D721Med (cell line): ENCODE data around the gene ASB8.

Experiments
- DNase-seq: peaks from one replicate; pipeline ENCODE4 v3.0.0; 2011; ENCODE audit warnings: low spot score; ENCODE audit not compliant: insufficient read length
- FAIRE-seq: peaks from 2 replicates; lab custom pipeline; 2011; peaks lifted over from hg19 to GRCh38; lab: Jason Lieb, UNC
- TF ChIP-seq, protein P1 (sequence below): IDR thresholded peaks from 2 replicates; pipeline ENCODE4 v1.5.1; 2012; ENCODE audit warnings: mild to moderate bottlenecking, control low read depth; ENCODE audit not compliant: insufficient read depth; ENCODE audit errors: missing control alignments

The ASB8 gene

DNA sequence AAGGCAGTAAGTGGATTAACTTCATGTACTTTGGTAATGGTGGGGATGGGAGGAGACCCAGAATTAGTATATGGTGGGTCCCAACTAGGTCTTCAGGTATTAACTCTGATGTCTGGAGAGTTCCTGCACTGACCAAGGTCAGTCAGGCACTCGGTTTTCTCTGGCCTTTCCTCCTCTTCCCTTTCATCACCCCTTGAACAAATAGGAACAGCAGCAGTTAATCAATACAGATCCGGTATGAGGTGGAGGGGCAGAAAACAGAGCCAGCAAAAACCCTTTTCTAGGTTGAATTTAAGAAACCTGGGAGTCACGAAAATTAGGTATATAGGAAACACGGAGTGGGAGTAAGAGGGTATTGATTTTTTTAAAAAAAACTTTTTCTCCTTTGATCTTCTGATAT, 34.1 kb downstream of the ASB8 start:
- DNase-seq (no peak), FAIRE-seq (no peak)
- TF ChIP-seq, protein P1, sequence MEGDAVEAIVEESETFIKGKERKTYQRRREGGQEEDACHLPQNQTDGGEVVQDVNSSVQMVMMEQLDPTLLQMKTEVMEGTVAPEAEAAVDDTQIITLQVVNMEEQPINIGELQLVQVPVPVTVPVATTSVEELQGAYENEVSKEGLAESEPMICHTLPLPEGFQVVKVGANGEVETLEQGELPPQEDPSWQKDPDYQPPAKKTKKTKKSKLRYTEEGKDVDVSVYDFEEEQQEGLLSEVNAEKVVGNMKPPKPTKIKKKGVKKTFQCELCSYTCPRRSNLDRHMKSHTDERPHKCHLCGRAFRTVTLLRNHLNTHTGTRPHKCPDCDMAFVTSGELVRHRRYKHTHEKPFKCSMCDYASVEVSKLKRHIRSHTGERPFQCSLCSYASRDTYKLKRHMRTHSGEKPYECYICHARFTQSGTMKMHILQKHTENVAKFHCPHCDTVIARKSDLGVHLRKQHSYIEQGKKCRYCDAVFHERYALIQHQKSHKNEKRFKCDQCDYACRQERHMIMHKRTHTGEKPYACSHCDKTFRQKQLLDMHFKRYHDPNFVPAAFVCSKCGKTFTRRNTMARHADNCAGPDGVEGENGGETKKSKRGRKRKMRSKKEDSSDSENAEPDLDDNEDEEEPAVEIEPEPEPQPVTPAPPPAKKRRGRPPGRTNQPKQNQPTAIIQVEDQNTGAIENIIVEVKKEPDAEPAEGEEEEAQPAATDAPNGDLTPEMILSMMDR, result no peak

DNA sequence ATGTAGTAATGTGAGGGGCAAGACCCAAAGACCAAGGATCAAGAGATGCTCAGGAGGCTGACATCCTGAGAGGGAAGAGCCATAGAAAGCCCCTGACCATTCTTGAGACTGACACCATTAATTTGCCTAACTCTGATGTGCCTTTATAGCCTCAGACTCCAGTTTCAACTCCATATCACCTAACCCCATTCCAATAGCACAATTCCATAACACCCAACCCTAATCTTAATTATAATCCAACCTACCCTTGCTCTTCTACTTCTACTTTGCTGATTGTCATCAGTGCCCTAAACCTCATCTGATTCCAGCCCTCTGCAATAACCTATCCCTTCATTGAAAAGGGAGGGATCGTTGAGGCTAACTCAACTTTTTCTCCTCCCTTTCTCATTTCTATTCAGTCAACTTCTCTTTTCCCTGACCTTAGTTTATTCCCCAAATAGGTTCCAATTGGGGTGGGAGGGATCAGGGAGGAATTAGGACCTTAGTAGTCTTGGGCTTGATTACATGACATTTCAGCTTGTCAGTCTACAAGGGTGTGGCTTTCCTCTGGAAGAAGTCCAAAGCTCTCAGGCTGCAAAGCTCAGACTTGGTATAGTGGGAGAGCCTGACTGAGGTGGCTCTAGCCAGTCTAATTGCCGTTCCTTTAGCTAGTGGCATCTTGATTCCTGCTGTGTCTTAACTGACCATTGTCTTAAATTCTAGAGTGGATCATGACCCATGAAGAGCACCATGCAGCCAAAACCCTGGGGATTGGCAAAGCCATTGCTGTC, 35.1 kb downstream of the ASB8 start:
- no peak for FAIRE-seq
- TF ChIP-seq, protein P1, result no peak
- no peak for DNase-seq

DNA sequence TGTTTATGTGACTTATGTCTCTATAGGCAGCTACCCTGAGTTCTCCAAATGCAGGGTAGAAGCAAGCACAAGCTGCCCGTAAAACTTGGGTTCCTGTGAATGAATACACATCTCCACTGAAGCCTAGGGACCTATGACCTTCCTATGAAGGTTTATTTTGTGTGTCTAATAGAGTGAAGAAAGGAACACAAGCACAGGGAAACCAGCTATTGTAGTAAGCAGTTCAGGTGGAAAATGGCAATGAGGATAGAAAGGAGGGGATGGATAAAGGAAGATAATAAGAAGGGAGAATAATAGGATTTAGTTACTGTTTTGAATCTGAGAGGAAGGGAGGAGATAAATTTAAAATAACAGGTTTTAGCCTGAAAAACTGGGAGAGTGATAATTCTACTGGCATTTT, 35.8 kb downstream of the ASB8 start:
- FAIRE-seq, result no peak
- TF ChIP-seq, protein P1, result no peak

DNA sequence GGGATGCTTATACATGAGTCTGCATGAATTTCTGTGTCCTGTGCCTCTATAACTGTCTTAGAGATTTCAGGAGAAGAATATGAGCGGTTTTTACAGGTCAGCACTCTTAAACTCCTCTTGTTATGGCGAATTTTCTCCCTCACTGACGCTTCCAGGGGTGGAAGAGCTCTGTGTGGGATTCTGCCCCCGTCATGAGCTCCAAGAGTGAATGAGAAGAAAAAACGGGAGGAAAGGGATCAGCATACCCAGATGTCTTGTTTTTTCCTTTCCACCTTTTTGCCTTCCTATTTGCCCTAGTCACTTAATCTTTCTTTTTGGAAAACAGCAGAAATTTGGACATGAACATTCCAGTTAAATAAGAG, 37.5 kb downstream of the ASB8 start:
- no peak for FAIRE-seq
- DNase-seq, result no peak
- TF ChIP-seq, protein P1, result no peak

More for the DNA sequence above, 35.8 kb downstream of the ASB8 start:
- DNase-seq, result no peak

DNA sequence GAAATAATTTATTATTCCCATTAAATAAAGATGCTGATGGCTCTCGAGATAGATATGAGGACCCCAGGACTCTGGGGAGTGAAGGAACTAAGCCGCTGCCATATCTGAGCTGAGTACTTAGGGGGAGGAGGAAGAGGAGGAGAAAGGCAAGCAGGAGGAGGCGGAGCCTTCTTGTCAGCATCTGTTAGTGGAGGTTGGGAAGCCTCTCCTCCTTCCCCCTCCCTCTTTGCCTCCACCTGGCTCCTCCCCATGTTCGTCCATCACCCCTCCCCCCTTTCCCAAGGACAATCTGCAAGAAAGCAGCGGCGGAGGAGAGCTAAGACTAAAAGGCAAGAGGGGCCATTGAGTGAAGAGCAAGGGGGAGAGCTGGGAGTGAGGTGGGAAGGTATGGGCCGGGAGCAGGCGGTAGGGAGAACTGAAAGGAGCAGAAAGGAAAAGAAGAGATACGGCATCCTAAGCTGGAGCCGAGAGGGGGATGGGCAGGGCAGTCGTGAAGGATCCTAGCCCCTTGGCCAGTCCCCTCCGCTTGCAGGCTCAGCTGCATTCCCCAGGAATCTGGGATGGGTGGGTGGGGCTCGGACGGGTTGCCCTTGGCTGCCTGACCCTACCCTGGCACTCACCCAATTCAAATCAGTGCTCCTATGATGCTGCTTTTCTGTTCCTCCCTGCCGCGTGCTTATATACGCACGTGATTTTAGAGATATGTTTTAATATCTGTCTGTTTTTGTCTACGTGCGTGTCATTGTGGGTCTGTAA, 38.1 kb downstream of the ASB8 start, which contains the start of gene PFKM:
Gene PFKM, plus strand, starts transcription at position 287 of the 756 bp plus-strand sequence. CDS start 3,411 bp downstream, outside the sequence.
- FAIRE-seq, result peak; percentile 41
- peak; percentile 71 for DNase-seq
- TF ChIP-seq, protein P1, result no peak

DNA sequence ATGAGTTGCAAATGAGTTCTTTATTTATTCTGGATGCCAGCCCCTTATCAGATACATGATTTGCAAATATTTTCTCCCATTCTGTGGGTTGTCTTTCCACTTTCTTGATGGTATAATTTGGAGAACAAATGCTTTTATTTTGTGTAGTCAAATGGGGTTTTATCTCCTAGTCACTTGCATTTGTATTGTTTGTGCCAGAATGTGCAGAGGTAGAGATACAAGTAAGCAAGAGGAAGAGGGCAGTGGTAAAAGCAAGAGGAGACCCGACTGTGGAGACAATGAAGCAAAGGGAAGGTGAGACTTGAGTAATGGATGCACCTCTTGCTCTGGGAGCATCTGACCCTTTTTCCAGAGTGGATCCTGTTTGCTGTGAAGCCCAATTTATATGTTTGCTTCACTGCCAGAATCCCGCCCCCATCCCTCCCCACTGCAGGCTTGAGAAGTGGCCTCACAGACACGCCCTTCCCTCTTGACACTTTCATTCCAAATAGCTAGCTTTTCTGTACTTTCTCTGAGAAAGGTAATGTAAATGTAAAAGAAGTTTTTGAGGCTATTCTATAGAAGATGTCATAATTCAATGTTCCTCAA, 38.9 kb downstream of the ASB8 start:
- TF ChIP-seq, protein P1, result no peak
- FAIRE-seq, result no peak
- no peak for DNase-seq
